Measurements from ENCODE around the gene ABCB10.
"Not testable (repeated sequence)": the region's sequence is repeated elsewhere in the genome, so short reads cannot be mapped to it uniquely, and the experiment has no call there.

The ABCB10 gene

GRCh38 chr1:229482511-229482910 is 76.0 kb downstream of the ABCB10 start:
- no peak for TF ChIP-seq CTCF (IDR thresholded peaks at IDR 0.05)
- Mint-ChIP-seq H3K4me3 (no peak overlapping the region), H3K27me3 (ENCODE audit: low read depth, poor library complexity) (no peaks in the 10 kb centered on the region), H3K4me1 (peaks cover 21% of the 10 kb centered on the region), H3K36me3 (ENCODE audit: low read depth) (peaks cover 66% of the 10 kb centered on the region), H3K9me3 (no peaks in the 10 kb centered on the region), H3K27ac (no peak overlapping the region)
- no peak for DNase-seq

GRCh38 chr1:229480495-229480894 is 78.0 kb downstream of the ABCB10 start:
- Mint-ChIP-seq H3K27ac (no peak overlapping the region), H3K4me3 (no peak overlapping the region), H3K27me3 (ENCODE audit: low read depth, poor library complexity) (no peaks in the 10 kb centered on the region), H3K36me3 (ENCODE audit: low read depth) (peaks cover 69% of the 10 kb centered on the region), H3K9me3 (no peaks in the 10 kb centered on the region), H3K4me1 (peaks cover 25% of the 10 kb centered on the region)
- TF ChIP-seq CTCF (IDR thresholded peaks at IDR 0.05), result no peak
- DNase-seq, result no peak

GRCh38 chr1:229479660-229480399 is 78.7 kb downstream of the ABCB10 start:
- Mint-ChIP-seq H3K36me3 (ENCODE audit: low read depth) (peaks cover 68% of the 10 kb centered on the region), H3K27ac (no peak overlapping the region), H3K4me1 (peaks cover 29% of the 10 kb centered on the region), H3K4me3 (no peak overlapping the region), H3K9me3 (no peaks in the 10 kb centered on the region), H3K27me3 (ENCODE audit: low read depth, poor library complexity) (no peaks in the 10 kb centered on the region)
- no peak for TF ChIP-seq CTCF (IDR thresholded peaks at IDR 0.05)
- DNase-seq, result no peak

- no peak for DNase-seq
- Mint-ChIP-seq H3K4me3 (no peak overlapping the region), H3K36me3 (ENCODE audit: low read depth) (peaks cover 72% of the 10 kb centered on the region)
These were observed 79.7 kb downstream of the ABCB10 start for GRCh38 chr1:229478852-229479251.

GRCh38 chr1:229475859-229476258 is 82.6 kb downstream of the ABCB10 start:
- H3K9me3 Mint-ChIP-seq; H3K27me3 Mint-ChIP-seq (ENCODE audit: low read depth, poor library complexity); H3K27ac Mint-ChIP-seq; DNase-seq; H3K4me3 Mint-ChIP-seq: not testable (repeated sequence)
- H3K4me1 Mint-ChIP-seq, result peaks cover 29% of the 10 kb centered on the region
- H3K36me3 Mint-ChIP-seq (ENCODE audit: low read depth), result peaks cover 67% of the 10 kb centered on the region

More at GRCh38 chr1:229478852-229479251, 79.7 kb downstream of the ABCB10 start:
- Mint-ChIP-seq H3K9me3 (no peaks in the 10 kb centered on the region), H3K4me1 (peaks cover 29% of the 10 kb centered on the region), H3K27me3 (ENCODE audit: low read depth, poor library complexity) (no peaks in the 10 kb centered on the region), H3K27ac (no peak overlapping the region)
- TF ChIP-seq CTCF (IDR thresholded peaks at IDR 0.05), result no peak

- Mint-ChIP-seq H3K27ac (no peak overlapping the region), H3K4me3 (no peak overlapping the region), H3K36me3 (ENCODE audit: low read depth) (peaks cover 70% of the 10 kb centered on the region), H3K27me3 (ENCODE audit: low read depth, poor library complexity) (no peaks in the 10 kb centered on the region), H3K9me3 (no peaks in the 10 kb centered on the region), H3K4me1 (peaks cover 20% of the 10 kb centered on the region)
- DNase-seq, result no peak
- no peak for TF ChIP-seq CTCF (IDR thresholded peaks at IDR 0.05)
These were observed 84.0 kb downstream of the ABCB10 start for GRCh38 chr1:229474509-229474908.
